ENCODE results near the gene CCDC158. TPM values are rescaled to one million over a fixed set of nuclear protein-coding genes. Genes with fewer than 3 reads are reported as not detected.
"Not testable (repeated sequence)": the region's sequence is repeated elsewhere in the genome, so short reads cannot be mapped to it uniquely, and the experiment has no call there.

CCDC158 gene
- not detected in 2 replicates for total RNA-seq (2014; rRNA removed; shearing (Covaris generic))

- peak; percentile 37 for DNase-seq
- Histone ChIP-seq H3K36me3 (replicated peaks; ENCODE audit: control insufficient read depth, insufficient read depth, low read length) (no peaks in the 10 kb centered on the region), H3K4me3 (ENCODE audit: insufficient read depth, low read depth, low read length) (no peak within 1 kb of the TSS), H3K27me3 (ENCODE audit: control insufficient read depth, insufficient read depth, low read length) (no peaks in the 10 kb centered on the region)
These were observed at the start of gene CCDC158 for GRCh38 chr4:76420762-76421581. CCDC158 (minus strand) TSS chr4:76421141; CDS start chr4:76403207, 17,934 bp downstream.

DNA sequence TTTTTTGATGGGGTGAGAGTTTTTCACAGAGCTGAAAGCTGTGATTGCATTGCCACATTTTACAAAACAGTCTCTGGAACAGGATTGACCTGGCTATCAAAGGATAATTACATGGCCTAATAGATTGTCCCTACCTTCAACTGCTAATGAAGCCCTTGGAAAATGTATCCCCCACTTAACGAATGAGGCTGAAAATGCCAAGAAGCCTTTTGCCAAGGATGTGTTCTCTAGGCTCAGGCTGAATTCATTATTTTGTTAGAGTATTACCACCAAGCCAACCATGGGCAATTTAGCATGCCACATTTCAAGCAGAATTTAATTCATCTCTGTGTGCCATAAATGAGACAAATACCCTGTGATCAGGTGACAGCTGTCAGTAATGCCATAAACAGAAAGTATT is 49.6 kb upstream of the CCDC158 start:
- Histone ChIP-seq H3K36me3 (replicated peaks; ENCODE audit: control insufficient read depth, insufficient read depth, low read length) (no peaks in the 10 kb centered on the region), H3K4me3 (ENCODE audit: insufficient read depth, low read depth, low read length) (no peak overlapping the region), H3K27me3 (ENCODE audit: control insufficient read depth, insufficient read depth, low read length) (no peaks in the 10 kb centered on the region)
- DNase-seq: no peak

GRCh38 chr4:76470064-76470463 is 49.1 kb upstream of the CCDC158 start:
- no peaks in the 10 kb centered on the region for H3K27me3 ChIP-seq (ENCODE audit: control insufficient read depth, insufficient read depth, low read length)
- no peak overlapping the region for H3K4me3 ChIP-seq (ENCODE audit: insufficient read depth, low read depth, low read length)
- H3K36me3 ChIP-seq (replicated peaks; ENCODE audit: control insufficient read depth, insufficient read depth, low read length): no peaks in the 10 kb centered on the region
- DNase-seq: no peak

DNA sequence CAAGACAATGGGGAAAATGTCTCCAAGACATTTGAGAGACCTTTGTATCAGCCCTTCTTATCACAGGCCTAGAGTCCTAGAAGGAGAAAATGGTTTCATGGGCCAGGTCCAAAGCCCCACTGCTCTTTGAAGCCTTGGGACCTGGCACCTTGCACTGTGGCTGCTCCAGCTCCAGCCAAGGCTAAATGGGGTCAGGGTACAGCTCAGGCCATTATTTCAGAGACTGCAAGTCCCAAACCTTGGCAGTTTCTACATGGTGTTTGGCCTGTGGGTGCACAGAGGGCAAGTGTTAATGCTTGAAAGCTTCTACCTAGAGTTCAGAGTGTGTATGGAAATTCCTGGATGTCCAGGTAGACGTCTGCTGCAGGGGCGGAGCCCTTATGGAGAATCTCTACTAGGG is 42.6 kb upstream of the CCDC158 start:
- Histone ChIP-seq H3K4me3 (ENCODE audit: insufficient read depth, low read depth, low read length) (no peak overlapping the region), H3K36me3 (replicated peaks; ENCODE audit: control insufficient read depth, insufficient read depth, low read length) (no peaks in the 10 kb centered on the region), H3K27me3 (ENCODE audit: control insufficient read depth, insufficient read depth, low read length) (no peaks in the 10 kb centered on the region)
- no peak for DNase-seq

DNA sequence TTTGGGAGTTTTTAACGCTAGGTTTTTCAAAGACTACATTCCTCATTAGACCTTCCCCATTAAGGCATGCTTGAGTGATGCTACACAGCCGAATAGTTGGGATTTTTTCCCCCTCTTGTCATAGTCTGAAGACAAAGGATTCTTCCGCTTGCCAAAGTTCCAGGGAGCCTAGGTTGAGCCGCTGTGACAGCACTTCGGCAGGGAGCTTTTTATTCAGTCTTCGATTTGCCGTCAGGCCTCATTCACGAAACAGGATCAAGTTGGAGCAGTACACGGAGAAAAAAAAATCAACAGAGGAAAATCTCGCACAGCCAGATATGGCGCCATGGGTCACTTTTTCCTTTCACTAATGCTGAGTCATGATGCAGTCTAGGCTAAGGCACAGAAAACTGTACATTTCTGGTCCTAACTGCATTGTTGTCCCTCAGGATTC is 38.4 kb upstream of the CCDC158 start:
- Histone ChIP-seq H3K4me3 (ENCODE audit: insufficient read depth, low read depth, low read length) (no peak overlapping the region), H3K36me3 (replicated peaks; ENCODE audit: control insufficient read depth, insufficient read depth, low read length) (no peaks in the 10 kb centered on the region), H3K27me3 (ENCODE audit: control insufficient read depth, insufficient read depth, low read length) (no peaks in the 10 kb centered on the region)
- peak; percentile 61 for DNase-seq

DNA sequence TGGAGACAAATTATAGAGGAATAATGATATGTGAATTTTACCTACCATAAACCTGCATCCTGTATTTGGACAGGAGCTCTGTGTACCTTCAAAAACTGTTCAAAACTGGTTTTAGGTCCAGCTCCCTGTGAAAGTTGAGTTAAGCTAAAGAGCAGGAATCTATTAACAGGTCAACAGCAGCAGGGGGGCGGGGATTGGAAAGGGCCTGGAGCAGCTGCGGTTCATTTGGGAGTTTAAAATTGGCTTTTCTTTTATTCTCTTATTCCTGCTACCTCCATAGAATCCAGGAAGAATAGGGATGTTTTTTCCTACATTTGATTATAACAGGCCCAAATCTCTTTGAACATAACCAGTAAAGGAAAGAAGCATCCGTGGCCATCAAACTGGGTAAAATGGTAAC is 37.9 kb upstream of the CCDC158 start:
- peak; percentile 7 for DNase-seq
- Histone ChIP-seq H3K4me3 (ENCODE audit: insufficient read depth, low read depth, low read length) (no peak overlapping the region), H3K27me3 (ENCODE audit: control insufficient read depth, insufficient read depth, low read length) (no peaks in the 10 kb centered on the region), H3K36me3 (replicated peaks; ENCODE audit: control insufficient read depth, insufficient read depth, low read length) (no peaks in the 10 kb centered on the region)

DNA sequence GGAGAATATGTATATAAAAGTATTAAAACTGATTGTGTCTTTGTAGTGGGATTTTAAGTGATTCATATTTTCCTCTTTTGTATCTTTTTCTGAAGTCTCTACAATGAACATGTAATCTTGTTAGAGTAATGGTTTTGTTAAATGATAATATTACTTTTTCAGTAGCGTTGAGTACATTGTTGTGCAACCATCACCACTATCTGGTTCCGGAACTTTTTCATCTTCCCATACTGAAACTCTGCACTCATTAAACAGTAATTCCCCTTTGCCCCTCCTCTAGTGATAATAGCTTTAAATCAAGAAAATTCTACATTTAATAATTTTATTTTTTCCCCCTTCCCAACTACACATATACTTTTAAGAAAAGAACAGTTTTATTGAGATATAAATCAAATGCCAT is 37.4 kb upstream of the CCDC158 start:
- H3K27me3 ChIP-seq (ENCODE audit: control insufficient read depth, insufficient read depth, low read length): no peaks in the 10 kb centered on the region
- no peak for DNase-seq
- no peaks in the 10 kb centered on the region for H3K36me3 ChIP-seq (replicated peaks; ENCODE audit: control insufficient read depth, insufficient read depth, low read length)
- no peak overlapping the region for H3K4me3 ChIP-seq (ENCODE audit: insufficient read depth, low read depth, low read length)

DNA sequence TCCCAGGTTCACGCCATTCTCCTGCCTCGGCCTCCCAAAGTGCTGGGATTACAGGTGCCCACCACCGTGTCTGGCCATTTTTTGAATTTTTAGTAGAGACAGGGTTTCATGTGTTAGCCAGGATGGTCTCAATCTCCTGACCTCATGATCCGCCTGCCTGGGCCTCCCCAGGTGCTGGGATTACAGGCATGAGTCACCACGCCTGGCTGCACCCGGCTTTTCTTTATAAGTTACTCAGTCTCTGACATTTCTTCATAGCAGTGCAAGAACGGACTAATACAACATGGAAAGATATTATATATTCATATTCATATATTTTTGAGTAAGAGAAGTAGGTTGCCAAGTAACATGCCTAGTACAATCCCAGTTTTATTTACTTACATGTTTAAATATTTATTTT is 36.9 kb upstream of the CCDC158 start:
- H3K36me3 ChIP-seq (replicated peaks; ENCODE audit: control insufficient read depth, insufficient read depth, low read length): no peaks in the 10 kb centered on the region
- no peak for DNase-seq
- no peaks in the 10 kb centered on the region for H3K27me3 ChIP-seq (ENCODE audit: control insufficient read depth, insufficient read depth, low read length)
- no peak overlapping the region for H3K4me3 ChIP-seq (ENCODE audit: insufficient read depth, low read depth, low read length)

GRCh38 chr4:76454073-76454472 is 33.1 kb upstream of the CCDC158 start:
- DNase-seq; H3K27me3 ChIP-seq (ENCODE audit: control insufficient read depth, insufficient read depth, low read length); H3K36me3 ChIP-seq (replicated peaks; ENCODE audit: control insufficient read depth, insufficient read depth, low read length); H3K4me3 ChIP-seq (ENCODE audit: insufficient read depth, low read depth, low read length): not testable (repeated sequence)

DNA sequence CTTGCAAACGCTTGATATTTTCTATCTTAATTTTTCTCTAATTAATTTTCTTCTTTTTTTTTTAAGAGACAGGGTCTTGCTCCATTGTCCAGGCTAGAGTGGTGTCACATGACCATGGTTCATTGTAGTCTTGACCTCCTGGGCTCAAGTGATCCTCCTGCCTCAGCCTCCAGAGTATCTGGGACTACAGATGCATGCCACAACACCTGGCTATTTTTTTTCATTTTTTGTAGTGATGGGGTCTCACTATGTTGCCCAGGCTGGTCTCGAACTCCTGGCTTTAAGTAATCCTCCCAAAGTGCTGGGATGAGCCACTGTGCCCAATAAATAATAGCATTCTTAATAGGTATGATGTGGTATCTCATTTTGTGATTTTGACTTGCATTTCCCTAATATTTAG is 32.3 kb upstream of the CCDC158 start:
- no peak for DNase-seq
- Histone ChIP-seq H3K36me3 (replicated peaks; ENCODE audit: control insufficient read depth, insufficient read depth, low read length) (no peaks in the 10 kb centered on the region), H3K27me3 (ENCODE audit: control insufficient read depth, insufficient read depth, low read length) (no peaks in the 10 kb centered on the region), H3K4me3 (ENCODE audit: insufficient read depth, low read depth, low read length) (no peak overlapping the region)

GRCh38 chr4:76449833-76450232 is 28.9 kb upstream of the CCDC158 start:
- Histone ChIP-seq H3K36me3 (replicated peaks; ENCODE audit: control insufficient read depth, insufficient read depth, low read length) (no peaks in the 10 kb centered on the region), H3K4me3 (ENCODE audit: insufficient read depth, low read depth, low read length) (no peak overlapping the region), H3K27me3 (ENCODE audit: control insufficient read depth, insufficient read depth, low read length) (no peaks in the 10 kb centered on the region)
- no peak for DNase-seq

- Histone ChIP-seq H3K36me3 (replicated peaks; ENCODE audit: control insufficient read depth, insufficient read depth, low read length) (no peaks in the 10 kb centered on the region), H3K27me3 (ENCODE audit: control insufficient read depth, insufficient read depth, low read length) (no peaks in the 10 kb centered on the region), H3K4me3 (ENCODE audit: insufficient read depth, low read depth, low read length) (no peak overlapping the region)
- no peak for DNase-seq
These were observed 28.4 kb upstream of the CCDC158 start for GRCh38 chr4:76449362-76449767.

- no peaks in the 10 kb centered on the region for H3K36me3 ChIP-seq (replicated peaks; ENCODE audit: control insufficient read depth, insufficient read depth, low read length)
- no peak for DNase-seq
- H3K27me3 ChIP-seq (ENCODE audit: control insufficient read depth, insufficient read depth, low read length): no peaks in the 10 kb centered on the region
- H3K4me3 ChIP-seq (ENCODE audit: insufficient read depth, low read depth, low read length): no peak overlapping the region
These were observed 27.3 kb upstream of the CCDC158 start for GRCh38 chr4:76448211-76448610.

DNA sequence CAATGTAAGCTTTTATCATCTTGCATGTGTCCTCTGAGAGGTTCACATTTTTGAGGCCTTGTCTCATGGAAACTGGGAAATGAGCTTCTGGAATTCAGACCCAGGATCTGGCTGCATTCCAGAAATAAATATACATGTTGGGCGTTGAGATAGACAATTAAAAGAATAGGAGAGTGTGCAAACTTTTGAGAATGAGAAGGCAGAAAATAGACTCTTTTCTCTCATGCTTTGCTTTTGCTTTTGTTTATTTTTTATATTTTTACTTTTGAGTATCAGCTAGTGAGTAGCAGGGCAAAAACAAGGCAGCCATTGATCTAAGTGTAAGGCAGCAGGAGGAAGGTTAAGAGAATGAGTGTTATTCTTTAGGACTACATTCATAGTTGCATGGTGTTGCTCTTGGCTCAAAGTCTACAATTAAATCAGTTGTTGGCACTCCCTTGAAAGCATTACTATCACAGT is 26.5 kb upstream of the CCDC158 start:
- no peak for DNase-seq
- no peaks in the 10 kb centered on the region for H3K36me3 ChIP-seq (replicated peaks; ENCODE audit: control insufficient read depth, insufficient read depth, low read length)
- H3K4me3 ChIP-seq (ENCODE audit: insufficient read depth, low read depth, low read length): no peak overlapping the region
- H3K27me3 ChIP-seq (ENCODE audit: control insufficient read depth, insufficient read depth, low read length): no peaks in the 10 kb centered on the region

DNA sequence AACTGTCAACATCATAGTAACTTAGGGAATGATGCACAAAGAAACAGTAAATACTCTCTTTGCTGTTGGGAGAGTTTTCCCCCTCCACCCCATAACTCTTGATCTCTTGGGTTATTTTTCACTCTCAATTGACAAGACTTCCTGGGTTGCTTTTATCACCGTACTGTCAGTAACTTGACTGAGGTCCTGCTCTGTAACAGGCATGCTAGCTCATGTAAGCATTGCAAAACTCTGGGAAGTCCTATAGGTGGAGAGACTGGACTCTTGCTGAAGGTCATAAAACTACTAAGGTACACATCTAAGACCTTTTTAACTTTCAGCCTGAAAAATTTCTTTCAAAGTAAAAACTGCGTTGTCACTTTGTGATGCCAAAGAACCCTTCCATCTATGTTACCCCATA is 25.0 kb upstream of the CCDC158 start:
- no peak for DNase-seq
- H3K4me3 ChIP-seq (ENCODE audit: insufficient read depth, low read depth, low read length): no peak overlapping the region

More for the DNA sequence above, 25.0 kb upstream of the CCDC158 start:
- H3K36me3 ChIP-seq (replicated peaks; ENCODE audit: control insufficient read depth, insufficient read depth, low read length): no peaks in the 10 kb centered on the region
- H3K27me3 ChIP-seq (ENCODE audit: control insufficient read depth, insufficient read depth, low read length): no peaks in the 10 kb centered on the region
